Activated effector memory CD4-positive, alpha-beta T cell treated with anti-CD3 and anti-CD28 coated beads, Interleukin-2, amount 50 U/mL, for 16 hours (primary cell): ENCODE measurements around the gene LRRC32.
A peak's percentile ranks its signal among the peaks of the same experiment; 100 is the strongest.

Source experiments
- DNase-seq: peaks from one replicate; pipeline ENCODE4 v3.0.0-alpha.2; 2020

LRRC32 gene

GRCh38 chr11:76698321-76699043 is 27.9 kb upstream of the LRRC32 start:
- no peak for DNase-seq

GRCh38 chr11:76696756-76697155 is 26.2 kb upstream of the LRRC32 start:
- no peak for DNase-seq

DNA sequence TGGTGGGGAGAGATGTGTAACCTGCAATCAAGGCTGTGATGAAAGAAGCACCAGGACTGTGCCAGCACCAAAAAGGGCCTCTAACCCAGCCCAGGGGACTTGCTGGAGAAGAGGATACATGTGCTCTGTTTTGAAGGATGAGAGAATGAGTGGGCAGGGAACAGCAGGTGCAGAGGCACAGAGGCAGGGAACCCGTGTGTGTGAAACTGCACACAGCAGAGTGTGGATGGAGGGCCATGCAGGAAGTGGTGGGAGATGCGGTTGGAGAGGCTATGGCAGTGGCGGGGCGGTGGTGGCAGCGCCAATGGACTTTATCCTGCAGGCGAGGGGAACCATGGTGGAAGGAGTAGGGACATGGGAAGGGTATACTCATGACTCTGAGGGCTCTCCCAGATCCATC is 25.2 kb upstream of the LRRC32 start:
- no peak for DNase-seq

GRCh38 chr11:76695133-76695532 is 24.6 kb upstream of the LRRC32 start:
- DNase-seq: no peak

GRCh38 chr11:76694664-76695063 is 24.1 kb upstream of the LRRC32 start:
- DNase-seq: no peak

DNA sequence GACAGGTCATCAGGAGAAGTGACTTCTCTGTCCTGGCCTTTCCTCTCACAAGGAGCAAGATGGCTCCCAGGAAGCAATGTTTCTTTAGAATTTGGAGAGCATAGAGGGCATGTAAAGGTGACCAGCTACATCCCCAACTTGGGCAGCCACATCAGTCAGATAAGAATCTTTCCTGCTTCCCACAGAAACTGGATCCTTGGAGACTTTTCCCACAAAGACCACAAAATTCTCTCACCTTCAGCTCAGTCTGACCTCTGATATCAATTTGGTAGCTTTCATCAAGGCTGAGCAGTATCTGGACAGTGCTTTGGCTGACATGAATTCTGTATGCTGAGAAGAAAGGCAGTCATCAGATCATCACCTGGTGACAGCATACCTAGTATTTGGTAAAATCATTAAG is 23.3 kb upstream of the LRRC32 start:
- DNase-seq: no peak

DNA sequence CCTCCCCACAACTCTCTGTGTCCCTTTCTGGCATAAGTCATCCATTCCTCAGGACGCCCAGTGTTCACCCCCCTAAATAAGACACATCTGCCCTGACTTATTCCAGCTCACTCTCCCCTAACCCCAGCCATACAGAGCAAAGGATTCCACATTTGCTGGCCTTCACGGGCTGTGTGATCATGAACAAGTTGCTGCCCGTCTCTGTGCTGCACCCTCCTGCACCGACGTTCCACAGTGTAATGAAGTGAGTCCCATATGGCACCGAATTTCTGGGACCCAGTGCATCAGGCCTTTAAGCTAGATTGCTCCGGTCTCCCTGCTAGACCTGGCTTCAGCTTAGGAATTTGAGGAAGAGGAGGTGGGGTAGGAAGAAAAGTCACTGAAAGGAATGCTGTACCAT is 22.4 kb upstream of the LRRC32 start:
- no peak for DNase-seq

DNA sequence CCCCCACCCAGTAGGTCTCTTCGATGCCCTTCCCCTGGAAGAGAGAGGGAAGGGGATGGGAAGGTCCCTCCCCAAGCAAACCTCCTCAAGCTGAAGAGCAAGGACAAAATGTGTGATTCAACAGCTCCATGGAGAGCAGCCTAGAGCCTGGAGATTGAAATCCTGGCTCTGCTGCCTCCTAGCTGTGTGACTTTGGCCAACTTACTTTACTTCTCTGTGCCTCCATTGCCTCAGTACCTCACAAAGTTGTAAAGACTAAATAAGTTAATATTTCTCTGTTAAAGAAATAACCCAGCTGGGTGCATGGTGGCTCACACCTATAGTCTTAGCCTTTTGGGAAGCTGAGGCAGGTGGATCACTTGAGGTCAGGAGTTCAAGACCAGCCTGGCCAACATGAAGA is 21.1 kb upstream of the LRRC32 start:
- DNase-seq: no peak

DNA sequence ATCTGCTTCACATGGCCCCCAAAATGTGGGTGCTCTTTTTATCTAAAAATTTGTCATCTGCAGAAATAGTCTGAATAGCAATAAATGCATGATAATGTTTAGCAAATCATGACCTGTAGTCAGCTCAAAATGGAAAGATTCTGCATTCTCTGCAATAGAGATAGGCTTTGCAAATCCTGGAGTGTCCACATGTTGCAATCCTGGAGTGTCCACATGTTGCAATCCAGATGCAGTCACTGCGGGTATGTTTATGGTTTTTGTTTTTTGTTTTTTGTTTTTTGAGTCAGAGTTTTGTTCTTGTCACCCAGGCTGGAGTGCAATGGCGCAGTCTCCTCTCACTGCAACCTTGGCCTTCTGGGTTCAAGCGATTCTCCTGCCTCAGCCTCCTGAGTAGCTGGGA is 20.2 kb upstream of the LRRC32 start:
- DNase-seq: no peak

DNA sequence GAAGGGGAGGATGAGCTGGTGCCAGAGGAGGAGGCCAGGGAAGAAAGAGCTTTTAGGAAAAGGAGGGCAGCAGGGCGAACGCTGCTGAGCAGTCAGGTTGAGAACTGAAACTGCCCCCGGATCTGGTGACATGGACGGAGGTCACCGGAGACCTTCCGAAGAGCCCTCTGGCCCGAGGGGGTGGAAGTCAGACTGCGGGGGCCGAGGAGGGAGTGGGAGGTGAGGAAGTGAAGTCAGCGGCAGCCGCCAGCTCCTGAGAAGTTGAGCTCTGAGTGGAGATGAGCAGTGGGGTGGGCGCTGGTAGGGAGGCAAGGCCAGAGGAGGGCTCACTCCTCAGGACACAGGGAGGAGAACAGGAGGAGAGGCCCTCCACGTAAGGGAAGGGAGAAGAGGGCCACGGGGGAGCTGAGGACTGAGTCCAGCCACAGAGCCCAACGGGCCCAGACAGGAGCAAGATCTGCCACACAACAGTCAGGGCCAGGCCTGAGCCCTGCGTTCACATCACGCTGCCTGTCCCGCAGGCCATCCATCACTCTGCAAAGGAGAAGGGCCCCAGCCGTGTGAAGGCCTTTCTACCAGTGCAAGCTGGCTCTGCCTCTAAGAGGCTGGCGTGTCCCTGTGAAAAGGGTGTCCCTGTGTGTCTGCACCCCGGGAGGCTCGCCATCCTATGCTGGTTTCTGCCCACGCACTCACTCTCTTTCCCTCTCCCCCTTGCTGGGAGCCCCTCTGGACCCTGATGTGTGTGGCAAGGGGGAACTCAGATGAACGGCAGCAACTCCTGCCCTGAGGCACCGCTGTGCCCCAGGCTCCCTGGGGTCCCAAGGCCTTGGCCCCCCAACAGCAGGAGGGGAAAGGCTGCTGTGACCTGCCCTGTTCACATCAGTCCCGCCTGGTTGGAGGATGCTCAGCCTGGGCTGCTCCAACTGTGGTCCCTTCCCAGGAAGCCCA is 19.0 kb upstream of the LRRC32 start:
- DNase-seq: no peak

DNA sequence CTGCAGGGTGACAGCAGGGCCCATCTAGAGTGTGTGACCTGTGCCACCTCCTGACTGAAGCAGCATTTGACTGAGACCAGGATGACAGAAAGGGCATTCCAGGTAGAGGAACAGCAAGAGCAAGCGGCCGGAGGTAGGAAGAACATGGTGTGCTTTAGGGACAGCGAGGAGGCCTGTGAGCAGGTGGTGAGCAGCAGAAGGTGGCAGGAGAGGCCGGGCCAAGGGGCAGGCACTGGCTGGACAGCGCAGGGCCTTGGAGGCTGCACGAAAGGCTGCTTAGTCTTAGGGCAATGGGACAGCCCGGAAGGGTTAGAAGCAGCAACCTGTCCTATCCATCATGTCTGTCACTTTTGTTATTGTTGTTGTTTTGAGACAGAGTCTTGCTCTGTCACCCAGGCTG is 17.6 kb upstream of the LRRC32 start:
- DNase-seq: no peak

DNA sequence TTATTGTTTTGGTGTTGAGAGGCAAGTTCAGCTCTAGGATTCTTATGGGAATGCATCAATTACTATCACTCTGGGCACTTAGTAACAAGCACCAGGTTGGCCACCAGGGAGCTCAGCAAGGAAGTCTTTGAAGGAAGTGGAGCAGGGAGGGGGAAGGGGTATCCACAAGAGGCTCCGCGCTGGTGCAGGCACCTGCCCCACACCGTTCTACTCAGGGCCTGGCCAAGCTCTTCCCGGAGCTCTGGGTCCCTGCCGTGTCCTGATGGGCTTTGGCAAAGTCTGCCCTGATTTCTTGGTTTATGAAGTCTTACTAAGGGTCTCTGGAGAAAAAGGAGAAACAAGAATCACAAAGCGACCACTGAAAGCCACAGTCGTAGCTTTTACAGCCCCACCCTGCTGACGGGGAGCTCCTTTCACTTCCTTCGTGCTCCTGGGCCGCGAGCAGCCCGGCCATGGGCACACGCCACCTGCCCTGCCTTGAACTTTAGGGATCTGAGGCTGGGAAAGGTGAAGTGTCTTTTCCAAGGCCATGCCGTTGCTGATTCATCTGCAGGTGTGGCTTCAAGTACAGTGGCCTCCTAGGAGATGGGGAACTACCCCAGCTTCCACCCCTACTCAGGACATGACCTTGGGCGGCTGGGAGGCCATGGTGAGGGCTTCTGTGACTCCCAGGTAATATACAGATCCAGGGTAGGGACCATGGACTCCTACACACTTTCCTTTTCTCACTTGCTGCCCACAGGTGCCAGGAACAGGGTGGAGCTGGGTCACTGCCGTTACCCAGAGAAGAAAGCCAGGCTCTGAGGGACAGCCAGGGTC is 15.9 kb upstream of the LRRC32 start:
- no peak for DNase-seq

- no peak for DNase-seq
Measured at GRCh38 chr11:76685831-76686230, 15.3 kb upstream of the LRRC32 start.

GRCh38 chr11:76685237-76685636 is 14.7 kb upstream of the LRRC32 start:
- DNase-seq: no peak

GRCh38 chr11:76684516-76684915 is 14.0 kb upstream of the LRRC32 start:
- DNase-seq: no peak

- DNase-seq: no peak
Measured at GRCh38 chr11:76683161-76684095, 12.9 kb upstream of the LRRC32 start.

- no peak for DNase-seq
Measured at GRCh38 chr11:76682684-76683083, 12.1 kb upstream of the LRRC32 start.

DNA sequence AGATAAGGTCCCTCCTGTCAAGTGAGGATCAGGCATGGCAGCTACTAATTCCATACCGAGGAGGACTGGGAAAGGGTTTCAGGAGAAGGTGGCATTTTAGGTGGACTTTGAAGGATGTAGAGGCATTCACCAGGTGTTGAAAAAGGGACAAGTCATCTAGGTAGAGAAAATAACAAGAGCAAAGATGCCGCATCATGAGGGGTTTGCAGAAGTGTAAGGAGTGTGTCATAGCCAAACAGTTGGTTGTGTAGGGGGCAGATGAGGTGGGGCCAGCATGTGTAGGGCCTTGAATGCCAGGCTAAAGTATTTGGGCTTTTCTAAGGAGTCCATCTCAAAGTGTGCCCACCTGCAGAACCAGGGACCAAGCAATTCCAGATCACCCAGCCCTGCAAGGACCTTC is 11.6 kb upstream of the LRRC32 start:
- no peak for DNase-seq

- DNase-seq: peak; percentile 84
Measured at GRCh38 chr11:76680518-76681425, 10.2 kb upstream of the LRRC32 start.

DNA sequence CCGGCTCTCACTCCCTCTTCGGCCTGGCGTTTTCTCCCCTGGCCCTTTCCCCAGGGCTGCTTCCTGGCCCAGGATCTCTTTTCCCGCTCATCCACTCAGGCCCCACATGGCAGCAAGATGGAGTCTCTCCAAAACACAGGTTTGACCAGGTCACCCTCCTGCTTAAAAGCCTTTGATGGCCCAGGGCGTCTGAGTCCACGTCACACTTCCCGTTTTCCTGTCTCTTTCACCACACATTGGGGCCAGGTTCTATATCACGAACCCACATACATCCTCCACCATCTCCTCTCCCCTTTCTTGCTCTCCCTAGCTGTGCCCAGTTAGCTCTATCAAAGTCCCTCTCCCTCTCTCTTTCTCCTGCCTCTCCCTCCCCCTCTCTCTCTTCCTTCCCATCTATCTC is 7.8 kb upstream of the LRRC32 start:
- DNase-seq: no peak

DNA sequence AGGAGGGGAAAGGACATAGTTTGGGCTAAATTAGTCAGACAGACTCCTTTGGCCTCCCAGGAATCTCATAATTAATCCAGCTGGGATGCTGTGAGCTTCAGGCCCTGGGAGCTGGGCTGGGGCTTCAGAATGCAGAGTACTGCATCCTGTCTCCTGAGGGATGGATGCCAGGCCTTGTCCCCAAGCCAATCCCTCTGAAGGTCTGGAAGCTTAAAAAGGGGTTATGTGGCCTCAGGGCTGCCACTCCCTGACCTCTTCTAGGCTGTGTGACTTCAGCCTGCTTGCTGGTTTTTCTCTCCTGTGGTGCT is 6.9 kb upstream of the LRRC32 start:
- no peak for DNase-seq
